OCI-LY7 (cell line): ENCODE measurements around the gene OSBPL6. TPM values are rescaled to one million over a fixed set of nuclear protein-coding genes. Genes with fewer than 3 reads are reported as not detected.

Experiments
- BruUV-seq: library from RNA; stranded (reverse); fragments of 400-500 nt; replicated peaks from 2 replicates; lab custom pipeline; 2021; lab: Mats Ljungman, UMichigan
- CTCF ChIA-PET: fragments of 300-600 bp; sonication (Branson Sonifier 250); formaldehyde crosslinking; loops from one replicate; lab custom pipeline; 2022; ENCODE audit warnings: antibody characterized with exemption; ENCODE audit not compliant: unreplicated experiment; lab: Charles Lee
- POLR2A ChIA-PET: fragments of 300-600 bp; sonication (Branson Sonifier 250); formaldehyde crosslinking; loops from one replicate; lab custom pipeline; 2022; ENCODE audit warnings: antibody characterized with exemption; lab: Charles Lee
- DNase-seq: peaks from one replicate; pipeline ENCODE4 v3.0.0-alpha.2; 2015; ENCODE audit warnings: low spot score
- H2AFZ ChIP-seq: fragments of 200-600 bp; sonication (generic), shearing (Covaris generic); 2 replicates; pipeline ENCODE4 v1.6.1; 2014; ENCODE audit warnings: mild to moderate bottlenecking, antibody characterized with exemption, low read length, moderate library complexity
- H3K27ac ChIP-seq: fragments of 200-600 bp; sonication (generic); 2 replicates; pipeline ENCODE4 v1.5.1; 2014; ENCODE audit warnings: mixed run types, low read depth, mild to moderate bottlenecking, moderate library complexity, low read length, inconsistent platforms; ENCODE audit not compliant: poor library complexity, severe bottlenecking
- H3K36me3 ChIP-seq: fragments of 200-600 bp; sonication (generic); 2 replicates; pipeline ENCODE4 v1.6.1; 2014; ENCODE audit warnings: mild to moderate bottlenecking, antibody characterized with exemption, low read length, moderate library complexity, mixed read lengths; ENCODE audit not compliant: insufficient read depth
- H3K4me1 ChIP-seq: fragments of 200-600 bp; sonication (generic); 2 replicates; pipeline ENCODE4 v1.5.1; 2014; ENCODE audit warnings: mild to moderate bottlenecking, low read length; ENCODE audit not compliant: insufficient read depth, poor library complexity, severe bottlenecking
- H3K4me2 ChIP-seq: fragments of 200-600 bp; sonication (generic); 2 replicates; pipeline ENCODE4 v1.6.1; 2014; ENCODE audit warnings: mild to moderate bottlenecking, low read length
- H3K4me3 ChIP-seq: fragments of 200-600 bp; sonication (generic); 2 replicates; pipeline ENCODE4 v1.5.1; 2014; ENCODE audit warnings: mild to moderate bottlenecking, low read depth, low read length; ENCODE audit not compliant: poor library complexity, severe bottlenecking
- H3K79me2 ChIP-seq: fragments of 200-600 bp; sonication (generic); 2 replicates; pipeline ENCODE4 v1.6.1; 2016; ENCODE audit warnings: low read depth, mild to moderate bottlenecking, low read length, moderate library complexity, mixed read lengths; ENCODE audit not compliant: insufficient read depth
- H3K9me2 ChIP-seq: fragments of 200-600 bp; sonication (generic); 2 replicates; pipeline ENCODE4 v1.6.1; 2016; ENCODE audit warnings: mild to moderate bottlenecking, low read length, mixed read lengths; ENCODE audit not compliant: insufficient read depth
- H3K9me3 ChIP-seq: fragments of 200-600 bp; sonication (generic); 2 replicates; pipeline ENCODE4 v1.6.1; 2014; ENCODE audit warnings: mild to moderate bottlenecking, mixed run types, low read length, mixed read lengths
- H4K20me1 ChIP-seq: fragments of 200-600 bp; sonication (generic); 2 replicates; pipeline ENCODE4 v1.6.1; 2014; ENCODE audit warnings: mild to moderate bottlenecking, antibody characterized with exemption, low read length, moderate library complexity, mixed read lengths; ENCODE audit not compliant: insufficient read depth
- EZH2phosphoT487 ChIP-seq: fragments of 200-600 bp; sonication (generic); IDR thresholded peaks from 2 replicates; pipeline ENCODE4 v1.6.1; 2018; ENCODE audit warnings: low read depth, borderline replicate concordance, mild to moderate bottlenecking, mixed run types, antibody characterized with exemption, low read length, moderate library complexity, mixed read lengths
- intact Hi-C: fragments of 100-400 bp; cut with micrococcal nuclease; formaldehyde crosslinking; loops from one replicate; pipeline ENCODE4 v1.10.0; 2022; ENCODE audit not compliant: unreplicated experiment
- total RNA-seq, 2 experiments: library from RNA; depleted of rRNA in 1 of 2; stranded (reverse); fragments of >200 nt in 1 of 2; shearing (Covaris generic) in 1 of 2; gene quantifications; 2 replicates each; pipeline ENCODE4 v1.2.3, GENCODE V29; 2014 to 2022
- TF ChIP-seq, protein P1 (sequence below): fragments of 200-600 bp; sonication (generic); conservative IDR thresholded peaks from 2 replicates; pipeline ENCODE4 v1.5.1; 2014; ENCODE audit warnings: mild to moderate bottlenecking, antibody characterized with exemption, low read length, moderate library complexity, mixed read lengths

The OSBPL6 gene
- total RNA-seq, 2 experiments from 2014 or later = not detected

DNA sequence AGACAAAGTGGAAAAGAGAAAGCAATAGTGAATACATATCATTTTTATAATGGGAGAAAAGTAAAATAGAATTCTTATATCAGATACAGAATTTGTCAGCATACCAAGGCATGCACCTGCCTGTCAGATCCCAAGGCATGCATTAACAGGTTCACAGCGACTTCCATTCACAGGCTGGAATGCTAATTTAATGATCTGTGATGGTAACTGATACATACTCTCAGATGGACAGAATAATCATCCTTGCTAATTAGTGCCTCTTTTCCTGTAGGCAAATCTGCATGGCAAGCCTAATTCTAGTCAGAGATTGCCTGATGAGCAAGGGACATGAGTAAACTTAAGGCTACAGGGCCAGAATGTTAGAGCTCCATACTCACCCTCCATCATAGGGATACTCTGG is 180.6 kb downstream of the OSBPL6 start:
- H3K9me3 ChIP-seq = no peaks in the 10 kb centered on the region
- ChIA-PET CTCF (no interaction called here), POLR2A (no interaction called here)
- no peak overlapping the region for H3K27ac ChIP-seq
- H3K4me2 ChIP-seq = no peak overlapping the region
- H2AFZ ChIP-seq = no peak overlapping the region
- BruUV-seq = no TSS peak
- H3K79me2 ChIP-seq = no peaks in the 10 kb centered on the region
- no peaks in the 10 kb centered on the region for H3K36me3 ChIP-seq
- intact Hi-C loops = no loop called here
- no peak for DNase-seq
- no peaks in the 10 kb centered on the region for H3K9me2 ChIP-seq
- no peaks in the 10 kb centered on the region for H4K20me1 ChIP-seq
- no peak for TF ChIP-seq EZH2phosphoT487
- TF ChIP-seq, protein P1, sequence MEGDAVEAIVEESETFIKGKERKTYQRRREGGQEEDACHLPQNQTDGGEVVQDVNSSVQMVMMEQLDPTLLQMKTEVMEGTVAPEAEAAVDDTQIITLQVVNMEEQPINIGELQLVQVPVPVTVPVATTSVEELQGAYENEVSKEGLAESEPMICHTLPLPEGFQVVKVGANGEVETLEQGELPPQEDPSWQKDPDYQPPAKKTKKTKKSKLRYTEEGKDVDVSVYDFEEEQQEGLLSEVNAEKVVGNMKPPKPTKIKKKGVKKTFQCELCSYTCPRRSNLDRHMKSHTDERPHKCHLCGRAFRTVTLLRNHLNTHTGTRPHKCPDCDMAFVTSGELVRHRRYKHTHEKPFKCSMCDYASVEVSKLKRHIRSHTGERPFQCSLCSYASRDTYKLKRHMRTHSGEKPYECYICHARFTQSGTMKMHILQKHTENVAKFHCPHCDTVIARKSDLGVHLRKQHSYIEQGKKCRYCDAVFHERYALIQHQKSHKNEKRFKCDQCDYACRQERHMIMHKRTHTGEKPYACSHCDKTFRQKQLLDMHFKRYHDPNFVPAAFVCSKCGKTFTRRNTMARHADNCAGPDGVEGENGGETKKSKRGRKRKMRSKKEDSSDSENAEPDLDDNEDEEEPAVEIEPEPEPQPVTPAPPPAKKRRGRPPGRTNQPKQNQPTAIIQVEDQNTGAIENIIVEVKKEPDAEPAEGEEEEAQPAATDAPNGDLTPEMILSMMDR = no peak
- no peak overlapping the region for H3K4me3 ChIP-seq
- no peaks in the 10 kb centered on the region for H3K4me1 ChIP-seq

DNA sequence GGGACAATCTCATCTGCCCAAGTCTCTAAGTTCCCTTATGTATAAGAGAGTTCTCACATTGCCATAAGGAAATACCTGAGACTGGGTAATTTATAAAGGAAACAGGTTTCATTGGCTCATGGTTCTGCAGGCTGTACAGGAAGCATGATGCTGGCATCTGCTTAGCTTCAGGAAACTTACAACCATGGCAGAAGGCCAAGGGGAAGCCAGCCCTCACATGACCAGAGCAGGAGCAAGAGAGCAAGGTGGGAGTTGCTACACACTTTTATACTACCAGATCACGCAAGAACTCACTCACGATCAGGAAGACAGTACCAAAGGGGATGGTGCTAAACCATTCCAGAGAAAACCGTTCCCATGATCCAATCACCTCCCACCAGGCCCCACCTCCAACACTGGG is 182.7 kb downstream of the OSBPL6 start:
- no TSS peak for BruUV-seq
- no peak for TF ChIP-seq EZH2phosphoT487
- TF ChIP-seq, protein P1 = no peak
- no peaks in the 10 kb centered on the region for H3K79me2 ChIP-seq
- intact Hi-C loops = no loop called here
- H2AFZ ChIP-seq = no peak overlapping the region
- H3K27ac ChIP-seq = no peak overlapping the region
- ChIA-PET CTCF (no interaction called here), POLR2A (interaction anchor here (1.0 kb wide), 1 partner anchor 27 kb away, joined by 4 read pairs; no protein-coding TSS in a partner anchor)
- H4K20me1 ChIP-seq = no peaks in the 10 kb centered on the region
- no peaks in the 10 kb centered on the region for H3K36me3 ChIP-seq
- H3K4me2 ChIP-seq = no peak overlapping the region
- no peaks in the 10 kb centered on the region for H3K9me3 ChIP-seq
- no peak overlapping the region for H3K4me3 ChIP-seq
- H3K4me1 ChIP-seq = no peaks in the 10 kb centered on the region
- no peaks in the 10 kb centered on the region for H3K9me2 ChIP-seq
- DNase-seq = no peak

DNA sequence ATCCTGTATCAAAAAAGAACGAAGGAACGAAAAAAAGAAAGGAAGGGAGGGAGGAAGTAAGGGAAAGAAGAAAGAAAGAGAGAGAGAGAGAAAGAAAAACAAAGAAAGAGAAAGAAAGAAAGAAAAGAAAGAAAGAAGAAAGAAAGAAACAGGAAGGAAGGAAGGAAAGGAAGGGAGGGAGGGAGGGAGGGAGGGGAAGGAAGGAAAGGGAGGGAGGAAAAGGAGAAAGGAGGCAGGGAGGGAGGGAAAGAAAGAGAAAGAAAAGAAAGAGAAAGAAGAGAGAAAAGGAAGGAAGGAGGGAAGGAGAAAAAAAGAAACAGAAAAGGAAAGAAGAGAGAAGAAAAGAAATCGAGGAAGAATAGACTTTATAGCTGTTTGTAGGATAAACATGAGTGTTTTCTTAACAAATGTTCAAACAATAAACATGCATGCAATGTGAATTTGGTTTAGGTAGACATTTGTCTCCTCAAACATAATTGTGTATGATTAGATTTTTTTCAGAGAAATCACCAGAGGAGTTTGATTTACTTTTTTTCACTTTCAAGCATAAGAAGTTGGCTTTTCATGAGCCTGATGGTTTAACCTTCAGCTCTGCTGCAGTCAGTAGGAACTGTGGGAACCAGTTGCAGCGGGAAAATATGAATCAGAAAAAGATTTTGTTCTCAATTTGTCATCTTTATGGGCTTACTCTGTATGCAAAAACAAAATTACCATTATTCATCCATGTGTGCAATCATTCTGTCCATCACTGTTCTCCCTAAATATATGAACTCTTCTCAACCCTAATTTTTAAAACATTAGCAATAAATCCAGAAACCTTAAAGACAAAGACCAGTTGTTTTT is 185.1 kb downstream of the OSBPL6 start:
- Histone ChIP-seq H3K36me3 (no peaks in the 10 kb centered on the region), H3K9me3 (no peaks in the 10 kb centered on the region), H2AFZ (no peak overlapping the region), H3K79me2 (no peaks in the 10 kb centered on the region), H3K9me2 (no peaks in the 10 kb centered on the region), H3K4me1 (no peaks in the 10 kb centered on the region), H3K27ac (no peak overlapping the region), H3K4me2 (no peak overlapping the region), H3K4me3 (no peak overlapping the region), H4K20me1 (no peaks in the 10 kb centered on the region)
- ChIA-PET POLR2A (no interaction called here), CTCF (no interaction called here)
- DNase-seq = no peak
- TF ChIP-seq, protein P1 = no peak
- TF ChIP-seq EZH2phosphoT487 = no peak
- intact Hi-C loops = no loop called here
- BruUV-seq = no TSS peak
